Muscle of arm (tissue), 12 donors: Measurements from ENCODE around the gene LKAAEAR1. TPM values are rescaled to one million over a fixed set of nuclear protein-coding genes. Genes with fewer than 3 reads are reported as not detected.

ENCODE experiments used
- DNase-seq: peaks from one replicate; pipeline ENCODE4 v3.0.0-alpha.2; 2013
- polyA plus RNA-seq, 12 donors: library from polyadenylated mRNA; unstranded; fragments of 120-200 nt; gene quantifications; one replicate each; pipeline ENCODE4 v1.2.1, GENCODE V29; 2013; ENCODE audit not compliant: insufficient read length in 12 of 12

The LKAAEAR1 gene
- polyA plus RNA-seq, 12 donors, result 0.16 to 0.44 (median 0.25) TPM; not detected in 8

DNA sequence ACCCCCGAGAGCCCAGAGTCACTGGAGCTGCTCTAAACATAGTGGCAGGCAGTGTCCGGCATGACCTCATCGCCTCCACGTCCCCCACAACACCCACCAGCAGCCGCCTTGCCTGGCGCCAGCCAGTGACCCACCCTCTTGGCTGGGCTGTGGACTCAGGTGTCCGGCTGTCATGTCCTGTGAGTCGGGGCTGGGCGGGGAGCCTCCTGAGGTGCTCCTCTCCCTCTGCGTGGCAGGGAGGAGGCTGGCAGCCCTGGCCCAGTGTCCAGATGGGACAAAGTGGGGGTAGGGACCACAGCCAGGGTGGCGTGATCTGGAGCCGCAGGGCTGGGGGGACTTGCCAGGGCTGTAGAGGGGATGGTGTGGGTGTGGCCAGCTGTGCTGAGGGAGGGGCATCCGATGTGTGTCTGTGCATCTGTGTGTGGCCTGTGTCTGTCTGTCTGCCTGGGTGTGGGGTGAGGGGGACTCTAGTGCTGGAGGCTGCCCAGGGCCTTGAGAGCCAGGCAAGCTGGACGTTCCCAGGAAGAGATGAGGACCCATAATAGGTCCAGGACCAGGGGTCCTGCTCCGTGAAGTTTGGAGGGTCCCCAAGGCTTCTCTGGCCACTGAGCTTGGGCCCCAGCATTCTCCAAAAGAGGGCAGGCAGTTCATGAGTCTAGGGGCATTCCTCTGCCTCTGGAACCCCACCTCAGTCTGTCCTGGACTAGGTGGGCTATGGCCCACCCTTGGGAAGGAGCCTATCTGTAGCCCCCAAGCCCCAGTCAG, 32.5 kb downstream of the LKAAEAR1 start:
- DNase-seq, result no peak

DNA sequence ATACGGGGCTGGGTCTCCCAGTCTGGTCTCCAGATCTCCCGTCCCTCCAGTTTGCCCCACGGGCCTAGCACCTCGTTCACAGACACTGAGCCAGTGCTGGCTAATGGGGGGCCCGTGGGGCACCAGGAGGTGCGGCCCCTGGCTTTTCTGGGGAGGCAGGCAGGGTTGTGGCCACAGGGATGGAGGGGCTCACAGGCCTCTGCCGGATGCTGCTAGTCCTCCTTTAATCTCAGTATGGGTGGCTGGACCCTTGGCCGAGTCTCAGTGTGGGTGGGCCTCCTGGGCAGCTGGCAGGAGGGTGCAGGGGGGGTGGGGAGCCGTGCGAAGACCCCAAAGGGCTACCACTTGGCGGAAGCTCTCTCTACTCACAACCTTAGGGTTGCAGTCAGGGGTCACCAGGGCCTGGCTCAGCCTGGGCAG, 33.2 kb downstream of the LKAAEAR1 start:
- no peak for DNase-seq

DNA sequence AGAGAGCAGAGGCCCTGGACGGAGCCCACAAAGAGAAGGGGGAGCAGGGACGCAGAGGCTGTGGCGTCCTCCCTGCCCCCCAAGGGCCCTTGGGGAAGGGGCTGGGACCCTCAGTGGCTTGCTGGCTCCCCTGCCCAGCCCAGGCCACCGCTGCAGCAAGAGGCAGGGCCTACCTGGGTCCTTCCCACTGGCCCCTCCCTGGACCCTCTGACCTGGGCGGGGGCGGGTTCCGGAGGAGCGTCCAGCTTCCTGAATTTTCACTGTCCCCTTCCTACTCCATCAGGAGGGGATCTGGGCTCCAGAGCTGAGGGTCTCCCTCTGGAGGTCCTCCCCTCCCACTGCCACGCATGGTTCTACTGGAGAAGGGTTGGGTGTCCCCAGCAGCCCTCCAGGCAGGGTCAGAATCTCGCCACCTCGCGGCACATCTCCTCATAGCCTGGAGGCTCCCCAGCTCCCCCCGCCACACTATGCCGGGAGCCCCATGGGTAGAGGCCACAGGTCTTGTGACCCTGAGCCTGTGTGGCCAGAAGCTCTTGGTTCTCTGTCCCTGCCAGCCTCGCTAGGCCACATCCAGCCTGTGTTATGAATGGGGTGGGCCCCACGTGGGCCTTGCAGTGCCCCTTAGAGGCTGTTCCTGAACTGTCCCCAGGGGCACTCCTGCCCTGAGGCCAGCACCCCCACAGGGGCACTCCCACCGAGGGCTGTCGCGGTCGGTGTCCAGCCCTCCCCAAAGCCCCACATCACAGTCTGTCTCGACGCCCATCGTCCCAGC, 33.8 kb downstream of the LKAAEAR1 start:
- DNase-seq, result no peak

DNA sequence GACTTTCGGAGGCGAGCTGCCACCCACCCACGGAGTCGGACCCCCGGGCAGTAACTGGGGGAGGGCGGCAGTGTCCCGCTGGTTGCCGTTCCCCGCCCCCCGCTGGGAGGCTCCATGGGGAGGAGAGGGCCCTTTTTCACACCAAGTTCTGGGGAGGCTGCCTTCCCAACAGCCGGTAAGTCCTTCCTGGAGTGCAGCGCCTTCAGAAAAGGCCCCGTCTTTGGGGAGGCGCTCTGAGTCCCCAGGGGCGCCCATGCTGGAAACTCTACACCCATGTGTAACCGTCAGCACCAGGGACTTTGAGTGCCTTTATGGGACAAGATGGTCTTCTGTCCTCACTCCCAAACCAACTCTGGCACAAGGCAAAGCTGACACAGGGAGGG, 34.3 kb downstream of the LKAAEAR1 start:
- DNase-seq, result no peak

DNA sequence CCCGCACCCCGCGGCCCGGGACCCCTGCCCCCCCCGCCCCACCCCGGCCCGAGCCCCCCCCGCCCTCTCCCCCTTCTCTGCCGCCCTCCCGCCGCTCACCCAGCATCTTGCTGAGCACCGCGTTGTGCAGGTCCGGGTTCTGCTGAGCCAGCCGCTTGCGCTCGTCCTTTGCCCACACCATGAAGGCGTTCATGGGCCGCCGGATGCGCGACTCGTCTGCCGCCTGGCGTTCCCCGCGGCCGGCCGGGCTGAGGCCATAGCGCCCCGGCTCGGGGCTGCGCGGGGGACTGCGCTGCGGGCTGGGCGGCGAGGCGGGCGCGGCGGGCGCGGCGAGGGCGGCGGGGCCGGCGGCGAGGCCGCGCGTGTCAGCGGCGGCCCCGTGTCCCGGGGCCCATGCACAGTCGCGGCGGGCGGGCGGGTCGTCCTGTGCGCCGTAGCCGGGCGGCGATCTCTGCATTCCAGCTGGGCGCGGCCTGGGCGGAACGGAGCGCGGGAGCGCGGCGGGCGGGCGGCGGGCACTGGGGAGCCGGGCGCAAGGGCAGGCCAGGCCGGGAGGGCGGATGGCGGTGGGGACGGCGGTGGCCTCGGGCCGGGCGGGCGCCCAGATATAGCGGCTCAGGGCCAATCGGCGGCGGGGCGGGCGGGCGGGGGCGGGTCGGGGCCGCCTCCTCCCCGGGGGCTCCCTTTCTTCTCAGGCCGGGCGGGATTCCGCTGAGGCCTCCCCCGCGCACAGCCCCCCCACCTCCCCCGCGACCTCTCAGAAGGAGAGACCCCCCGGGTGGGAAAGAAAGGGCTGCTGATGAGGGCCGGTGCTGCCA, 34.9 kb downstream of the LKAAEAR1 start, which contains the start of gene SOX18:
Gene SOX18 (minus strand): TSS at position 580 of the 818 bp plus-strand sequence. CDS start 123 bp downstream, at position 457.
- no peak for DNase-seq

DNA sequence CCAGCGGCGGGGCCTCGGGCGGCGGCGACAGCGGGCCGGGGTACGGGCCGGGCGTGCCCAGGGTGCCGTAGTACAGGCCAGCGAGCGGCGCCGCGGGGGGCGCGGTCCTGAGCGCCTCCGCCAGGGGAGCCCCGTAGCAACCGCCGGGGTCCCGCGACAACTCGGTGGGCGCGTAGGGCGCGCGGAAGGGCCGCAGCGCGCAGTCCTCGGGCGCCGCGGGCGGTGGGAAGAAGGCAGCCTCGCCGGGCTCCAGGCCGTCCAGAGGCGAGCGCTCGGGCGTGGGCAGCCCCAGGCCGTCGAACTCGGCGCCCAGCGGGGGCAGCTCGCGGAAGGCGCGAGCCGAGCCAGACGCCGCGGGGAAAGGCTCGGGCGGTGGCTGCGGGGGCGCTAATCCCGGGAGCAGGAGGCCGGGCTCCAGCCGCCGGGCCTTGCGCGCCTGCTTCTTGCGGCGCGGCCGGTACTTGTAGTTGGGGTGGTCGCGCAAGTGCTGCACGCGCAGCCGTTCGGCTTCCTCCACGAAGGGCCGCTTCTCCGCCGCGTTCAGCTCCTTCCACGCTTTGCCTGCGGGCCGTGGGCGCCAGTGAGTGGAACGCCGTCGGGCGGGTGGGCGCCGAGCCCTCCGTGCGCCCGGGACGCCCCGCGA, 35.7 kb downstream of the LKAAEAR1 start:
- DNase-seq, result no peak

DNA sequence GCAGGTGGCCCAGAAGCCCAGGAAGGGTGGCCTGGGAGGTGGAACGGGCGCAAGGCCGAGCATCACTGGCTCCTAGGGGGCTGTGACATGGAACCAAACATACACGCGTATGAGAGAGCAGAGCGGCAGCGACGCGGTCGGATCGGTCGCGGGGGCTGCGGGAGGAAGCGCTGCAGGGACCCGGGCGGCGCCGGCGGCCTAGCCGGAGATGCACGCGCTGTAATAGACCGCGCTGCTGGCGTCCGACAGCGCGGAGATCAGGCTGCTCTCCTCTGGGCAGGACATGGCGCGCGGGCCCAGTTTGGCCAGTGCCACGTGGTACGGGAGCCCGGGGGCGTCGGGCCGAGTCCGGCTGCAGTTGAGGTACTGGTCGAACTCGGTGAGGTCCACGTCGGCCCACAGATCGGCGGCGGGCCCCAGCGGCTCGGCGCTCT, 36.2 kb downstream of the LKAAEAR1 start:
- no peak for DNase-seq

DNA sequence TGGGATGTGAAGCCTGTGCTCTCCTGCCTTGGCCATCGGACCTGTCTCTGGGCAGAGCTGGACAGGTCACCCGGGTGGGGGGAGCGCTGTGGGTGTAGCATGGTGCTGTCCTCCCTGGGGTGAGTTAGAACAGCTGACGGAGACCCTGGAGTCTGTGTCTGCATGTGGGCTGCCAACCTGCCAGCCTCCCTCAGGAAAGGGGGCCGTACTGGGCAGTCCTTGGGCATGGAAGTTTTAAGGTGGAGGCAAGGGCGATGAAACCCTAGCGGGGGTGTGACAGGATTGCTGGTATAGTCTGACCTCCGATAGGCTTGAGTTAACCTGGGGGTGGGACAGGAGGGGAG, 37.2 kb downstream of the LKAAEAR1 start:
- DNase-seq, result no peak

DNA sequence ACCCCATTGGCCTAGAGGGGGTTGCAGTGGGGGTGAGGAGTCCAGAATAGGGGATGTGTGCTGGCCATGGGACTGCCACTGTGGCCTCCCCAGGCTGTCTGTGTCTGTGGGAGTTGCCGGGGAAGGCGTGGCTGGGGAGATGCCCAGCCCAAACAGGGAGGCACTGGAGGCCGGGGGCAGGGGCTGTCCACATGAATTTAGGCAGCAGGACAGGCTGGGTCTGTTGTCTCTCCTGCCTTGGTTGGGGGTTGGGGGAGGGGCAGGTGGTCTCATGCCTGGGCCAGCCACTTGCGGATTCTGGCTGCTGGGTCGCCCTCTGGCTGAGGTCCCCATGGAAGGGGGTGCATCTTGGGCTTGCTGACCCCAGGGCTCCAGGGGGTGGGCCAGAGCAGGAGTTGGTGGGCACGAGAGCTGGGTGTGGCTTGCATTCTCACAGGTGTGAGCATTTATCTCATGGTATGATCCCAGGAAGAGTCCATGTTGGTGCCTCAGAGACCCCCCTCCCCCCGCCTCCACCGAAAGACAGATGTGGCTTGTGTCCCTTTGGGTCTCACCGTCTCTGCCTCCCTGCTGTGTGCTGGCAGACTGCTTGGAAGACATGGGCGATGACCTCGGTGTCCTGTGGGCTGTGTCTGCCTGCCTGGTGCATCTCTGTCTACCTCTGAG, 38.7 kb downstream of the LKAAEAR1 start:
- DNase-seq, result no peak

DNA sequence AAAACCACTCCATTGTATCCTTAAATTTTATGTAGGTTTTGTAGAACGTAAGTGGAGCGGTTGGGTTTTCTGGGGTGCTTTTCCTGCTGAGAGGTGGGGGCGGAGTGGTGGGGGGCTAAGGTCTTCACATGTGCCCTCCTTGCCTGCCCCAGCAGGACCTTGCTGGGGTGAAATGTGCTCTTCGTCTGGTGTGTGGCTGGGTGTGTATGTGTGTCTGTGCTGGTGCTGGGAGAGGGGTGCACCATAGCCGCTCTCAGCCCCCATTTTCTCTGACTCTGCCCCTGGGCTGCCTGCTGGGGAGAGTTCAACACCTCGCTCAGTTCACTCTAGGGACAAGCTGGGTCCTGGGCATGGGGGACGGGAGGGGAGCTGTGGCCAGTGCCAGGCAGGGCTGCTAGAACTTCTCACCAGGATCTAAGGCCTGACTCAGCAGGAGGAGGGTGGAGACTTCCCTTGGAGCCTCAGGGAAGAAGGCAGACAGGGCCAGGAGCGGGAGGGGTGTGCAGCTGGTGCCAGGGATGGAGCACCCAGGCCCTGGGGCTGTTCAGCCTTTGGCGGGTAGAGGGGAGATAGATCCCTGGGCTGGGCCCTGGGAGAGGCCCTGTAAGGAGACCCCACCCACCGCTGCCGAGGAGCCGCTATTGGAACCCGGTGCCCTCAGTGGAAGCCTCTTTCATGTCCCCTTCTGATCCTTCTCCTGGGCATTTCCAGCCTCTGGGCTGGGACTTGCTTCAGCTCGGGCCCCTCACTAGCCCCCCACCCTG, 39.5 kb downstream of the LKAAEAR1 start:
- DNase-seq, result no peak

DNA sequence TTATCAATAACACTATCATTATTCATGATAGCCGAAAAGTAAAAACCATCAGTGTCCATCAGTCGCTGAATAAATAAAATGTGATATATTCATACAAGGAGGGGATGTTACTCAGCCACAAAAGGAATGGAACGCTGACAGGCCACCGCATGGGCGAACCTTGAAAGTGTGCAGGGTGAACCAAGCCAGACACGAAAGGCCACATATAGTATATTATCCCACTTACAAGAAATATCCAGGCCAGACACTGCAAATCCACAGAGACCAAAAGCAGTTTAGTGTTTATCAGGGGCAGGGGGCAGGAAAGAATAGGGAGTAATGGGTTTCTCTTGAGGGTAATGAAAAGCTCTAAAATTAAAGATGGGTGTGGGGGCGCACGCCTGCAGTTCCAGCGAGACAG, 40.4 kb downstream of the LKAAEAR1 start:
- DNase-seq, result no peak

DNA sequence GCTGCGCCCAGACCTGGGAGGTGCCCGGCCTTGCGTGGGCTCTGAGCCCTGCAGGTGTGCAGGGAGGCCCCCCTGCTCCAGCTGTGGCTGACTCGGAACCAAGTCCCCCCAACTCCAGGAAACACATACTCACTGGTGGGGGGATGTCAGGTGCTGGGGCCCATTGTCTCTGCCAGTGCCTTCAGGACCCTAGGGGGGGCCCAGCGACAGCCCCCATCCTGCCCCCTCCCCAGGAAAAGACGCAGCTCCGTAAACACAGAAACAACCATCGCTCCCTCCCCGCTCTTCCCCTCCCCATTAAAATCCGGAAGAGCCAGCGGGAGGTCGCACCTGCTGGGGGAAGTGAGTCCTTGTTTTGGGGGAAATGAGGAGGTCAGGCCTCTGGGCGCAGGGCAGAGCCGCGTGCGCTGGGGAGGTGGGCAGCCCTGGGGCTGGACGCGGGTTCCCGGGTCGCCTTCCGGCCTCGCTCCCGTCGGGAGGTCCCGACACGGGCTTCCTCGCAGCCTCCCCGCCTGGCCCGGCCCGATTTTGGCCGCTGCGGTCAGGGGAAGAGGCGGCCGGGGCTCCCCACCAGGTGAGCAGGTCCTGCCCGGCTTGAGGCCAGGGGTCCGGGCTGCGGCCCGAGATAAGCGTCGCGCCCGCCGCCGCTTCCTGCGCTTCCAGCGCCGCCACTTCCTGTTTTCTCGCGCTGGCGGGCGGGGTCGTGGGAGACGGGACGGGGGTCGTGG, 42.0 kb downstream of the LKAAEAR1 start:
- DNase-seq, result no peak

DNA sequence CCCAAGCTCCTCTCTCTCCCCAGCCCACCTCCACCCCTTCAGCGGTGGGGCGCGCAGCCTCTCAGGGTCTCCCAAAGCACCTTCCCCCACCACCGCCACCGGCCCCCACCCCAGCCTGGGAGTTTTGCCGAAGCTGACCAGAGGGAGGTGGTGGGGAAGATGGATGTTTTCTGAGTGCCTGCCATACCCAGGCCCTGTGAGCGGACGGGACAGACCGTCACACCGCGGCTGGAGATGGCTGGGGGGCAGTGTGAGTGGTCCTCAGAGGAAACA, 42.5 kb downstream of the LKAAEAR1 start:
- DNase-seq, result no peak

DNA sequence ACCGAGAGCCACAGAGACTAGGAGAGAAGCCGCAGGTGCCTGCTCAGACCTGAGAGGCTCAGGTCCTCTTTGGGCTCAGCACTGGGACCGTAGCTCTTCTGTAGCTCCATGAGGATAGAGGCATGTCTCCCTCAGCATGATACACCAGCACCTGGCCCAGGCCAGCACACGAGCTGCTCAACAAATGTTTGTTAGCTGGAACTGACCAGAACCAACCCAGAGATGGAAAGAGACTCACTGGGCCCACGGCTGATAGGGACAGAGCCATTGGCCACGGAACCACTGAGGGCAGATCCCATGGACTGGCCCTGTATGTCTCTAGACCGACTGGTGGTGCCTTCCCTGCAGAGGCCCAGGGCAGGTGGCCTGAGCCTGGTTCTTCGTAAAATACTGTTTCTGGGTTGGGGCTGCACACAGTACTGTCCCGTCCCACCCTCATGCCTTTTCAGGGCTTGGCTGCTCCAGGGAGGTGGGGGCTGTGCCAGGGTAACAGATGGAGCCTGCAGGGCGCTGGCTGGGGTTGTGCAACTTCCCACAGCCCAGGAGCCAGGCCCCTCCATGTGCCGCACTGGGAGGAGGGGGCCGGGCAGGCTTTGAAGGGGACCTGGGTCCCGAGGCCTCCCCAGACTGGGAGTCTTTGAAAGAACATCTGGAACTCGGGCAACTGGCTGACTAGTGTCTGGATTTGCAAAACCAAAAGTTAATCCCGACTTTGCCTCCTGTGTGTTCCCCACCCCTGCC, 43.0 kb downstream of the LKAAEAR1 start:
- no peak for DNase-seq

DNA sequence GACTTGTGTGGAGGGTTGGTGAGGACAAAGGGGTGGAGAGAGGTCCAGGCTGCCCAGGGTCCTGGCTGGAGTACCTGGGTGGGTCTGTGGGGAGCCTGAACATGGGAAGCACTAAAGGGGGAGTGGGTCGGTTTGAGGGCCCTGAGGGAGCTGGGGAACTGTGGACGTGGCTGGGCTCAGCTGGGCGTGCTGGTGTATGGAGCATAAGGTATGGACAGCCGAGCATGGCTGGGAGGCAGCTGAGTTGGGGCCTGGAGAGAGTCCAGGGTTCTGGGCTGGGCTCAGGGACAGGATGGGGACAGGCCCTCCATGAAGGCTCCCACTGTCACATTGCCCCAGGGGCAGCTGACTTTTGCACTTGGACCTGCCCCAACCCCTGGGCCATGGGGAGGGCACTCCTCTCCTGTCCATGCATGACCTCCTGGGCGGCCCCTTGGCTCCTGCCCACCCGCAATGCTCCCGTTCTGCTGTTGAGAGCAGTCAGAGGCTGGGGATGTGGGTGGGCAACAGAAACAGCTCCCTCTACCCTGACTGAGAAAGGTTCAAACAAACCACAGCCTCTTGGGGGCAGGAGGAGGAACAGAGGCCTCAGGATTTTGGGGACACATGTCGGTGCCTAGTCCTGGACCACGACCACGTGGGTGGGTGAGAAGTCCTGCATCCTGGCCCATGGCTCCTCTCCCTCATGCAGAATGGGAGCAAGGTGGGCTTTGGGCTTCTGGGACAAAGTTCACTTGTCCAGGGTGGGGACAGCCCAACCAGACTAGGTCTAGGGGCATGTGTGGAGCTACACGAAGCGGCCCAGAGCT, 43.8 kb downstream of the LKAAEAR1 start:
- no peak for DNase-seq

DNA sequence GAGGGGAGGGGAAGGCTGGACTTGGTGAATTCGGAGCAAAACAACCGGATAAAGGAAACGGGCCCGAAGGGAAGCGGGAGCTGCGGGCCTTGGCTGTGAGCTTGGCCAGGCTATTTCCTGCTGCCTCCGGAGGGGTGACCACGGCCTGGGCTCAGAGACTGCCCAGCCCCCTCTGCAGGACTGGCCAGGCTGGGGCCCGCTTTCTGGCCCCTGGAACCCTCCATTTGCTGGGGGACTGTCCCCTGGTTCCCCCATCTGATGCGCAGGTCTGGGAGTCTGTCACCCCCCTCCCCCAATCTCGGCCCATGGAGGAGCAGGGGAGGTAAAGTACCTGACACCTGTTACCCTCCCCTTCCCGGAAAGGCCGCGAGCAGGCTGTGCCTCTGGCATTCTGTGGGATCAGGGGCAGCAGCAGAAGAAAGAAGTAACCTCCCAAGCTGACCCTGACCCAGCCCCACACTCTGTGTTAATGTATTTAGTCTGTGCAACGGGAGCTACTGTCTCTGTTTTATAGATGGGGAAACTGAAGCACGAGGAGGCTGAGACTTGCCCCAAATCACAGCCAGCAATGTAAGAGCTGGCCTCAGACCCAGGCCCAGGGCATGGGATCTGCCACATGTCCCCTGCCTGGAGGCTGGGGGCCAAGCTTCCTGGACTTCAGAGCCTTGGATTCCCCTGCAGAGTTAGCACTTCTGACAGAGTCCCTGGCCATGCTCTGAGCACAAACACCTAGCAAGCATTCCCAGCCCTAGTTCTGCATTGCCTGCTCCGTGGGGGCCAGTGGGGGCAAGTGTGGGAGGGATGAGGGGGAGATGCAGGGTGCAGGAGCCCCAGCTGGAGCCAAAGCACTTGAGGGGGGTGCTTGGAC, 44.7 kb downstream of the LKAAEAR1 start:
- DNase-seq, result no peak

DNA sequence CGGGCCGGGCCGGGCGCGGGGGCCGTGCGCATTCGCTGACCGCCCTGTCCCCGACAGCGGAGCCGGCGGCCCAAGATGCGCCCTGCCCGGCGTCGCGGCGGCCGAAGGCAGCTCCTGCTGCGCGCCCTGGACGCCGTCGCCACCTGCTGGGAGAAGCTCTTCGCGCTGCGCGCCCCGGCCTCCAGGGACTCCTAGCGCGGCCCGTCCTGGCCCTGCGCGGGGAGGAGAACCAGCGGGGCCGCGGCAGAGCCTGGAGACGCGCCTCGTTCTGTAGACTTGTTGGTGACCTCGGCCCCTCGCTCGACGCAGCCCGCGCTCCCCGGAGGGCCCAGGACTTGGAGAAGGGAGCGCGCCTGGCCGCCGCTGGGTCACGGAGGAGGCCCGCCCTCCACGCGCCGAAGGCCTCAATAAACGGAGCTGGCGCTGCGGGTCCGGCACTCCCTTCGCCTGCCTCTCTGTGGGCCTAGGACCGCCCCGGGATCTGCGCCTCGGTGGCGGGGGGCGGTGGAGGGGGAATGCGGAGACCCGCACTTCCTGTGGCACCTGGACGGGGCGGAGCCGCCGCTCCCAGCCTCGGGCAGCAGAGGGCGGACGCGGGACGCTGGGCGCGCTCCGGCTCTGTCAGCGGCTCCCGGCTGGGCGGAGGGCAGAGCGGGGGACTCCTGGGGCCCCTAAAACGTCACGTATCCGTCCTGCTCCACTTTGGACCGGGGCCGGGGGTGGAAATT, 45.5 kb downstream of the LKAAEAR1 start:
- DNase-seq, result peak; percentile 53
